GM10847 (cell line): Measurements from ENCODE around the gene CBARP.

Experiments
- POLR2A ChIP-seq: IDR thresholded peaks from 2 replicates; pipeline ENCODE4 v1.6.1; 2011; ENCODE audit not compliant: insufficient read length; ENCODE audit errors: extremely low read depth

CBARP gene

GRCh38 chr19:1233115-1233667 lies 4.6 kb downstream of the CBARP start:
- no peak for TF ChIP-seq POLR2A

- no peak for TF ChIP-seq POLR2A
Observed at GRCh38 chr19:1232652-1233072, 5.1 kb downstream of the CBARP start.

GRCh38 chr19:1231729-1232637 lies 5.8 kb downstream of the CBARP start:
- TF ChIP-seq POLR2A = no peak

GRCh38 chr19:1230783-1231489 lies 6.9 kb downstream of the CBARP start:
- no peak for TF ChIP-seq POLR2A

- TF ChIP-seq POLR2A = no peak
Observed at GRCh38 chr19:1229924-1230782, 7.7 kb downstream of the CBARP start.

GRCh38 chr19:1229056-1229923 lies 8.5 kb downstream of the CBARP start:
- TF ChIP-seq POLR2A = no peak

- no peak for TF ChIP-seq POLR2A
Observed at GRCh38 chr19:1228161-1228957, 9.4 kb downstream of the CBARP start.

- no peak for TF ChIP-seq POLR2A
Observed at GRCh38 chr19:1227304-1228054, 10.3 kb downstream of the CBARP start.

- no peak for TF ChIP-seq POLR2A
Observed at GRCh38 chr19:1226522-1227303, 11.1 kb downstream of the CBARP start.

GRCh38 chr19:1226227-1226518 lies 11.6 kb downstream of the CBARP start:
- TF ChIP-seq POLR2A = no peak

- TF ChIP-seq POLR2A = no peak
Observed at GRCh38 chr19:1225440-1226226, 12.2 kb downstream of the CBARP start.
